RWPE2 (cell line): ENCODE results near the gene PGAP3.

Experiments used
- ATAC-seq: fragments of 200-7000 bp; cut with Tn5 transposase; 3 replicates; pipeline ENCODE4 v1.9.1; 2021; ENCODE audit warnings: low read depth
- DNase-seq: peaks from one replicate; pipeline ENCODE4 v3.0.0-alpha.2; 2020; ENCODE audit warnings: low spot score
- H3K27ac ChIP-seq: fragments of 450-650 bp; 2 replicates; pipeline ENCODE4 v1.5.1; 2017; ENCODE audit warnings: mild to moderate bottlenecking; ENCODE audit not compliant: poor library complexity, severe bottlenecking
- H3K27me3 ChIP-seq: fragments of 250-450 bp; sonication (Bioruptor Pico); 2 replicates; pipeline ENCODE4 v1.5.1; 2021; ENCODE audit warnings: mild to moderate bottlenecking, moderate library complexity; ENCODE audit not compliant: insufficient read depth, poor library complexity, severe bottlenecking
- H3K36me3 ChIP-seq: fragments of 250-450 bp; sonication (Bioruptor Pico); 2 replicates; pipeline ENCODE4 v1.5.1; 2020; ENCODE audit warnings: low read depth, mild to moderate bottlenecking, moderate library complexity
- H3K4me1 ChIP-seq: fragments of 250-450 bp; sonication (Bioruptor Pico); 2 replicates; pipeline ENCODE4 v1.5.1; 2021; ENCODE audit warnings: mild to moderate bottlenecking, moderate library complexity; ENCODE audit not compliant: insufficient read depth, poor library complexity, severe bottlenecking
- H3K4me3 ChIP-seq: fragments of 250-450 bp; sonication (Bioruptor Pico); 2 replicates; pipeline ENCODE4 v1.5.1; 2021; ENCODE audit warnings: mild to moderate bottlenecking, moderate library complexity; ENCODE audit not compliant: severe bottlenecking
- H3K9me3 ChIP-seq: fragments of 250-450 bp; sonication (Bioruptor Pico); 2 replicates; pipeline ENCODE4 v1.5.1; 2021; ENCODE audit warnings: mild to moderate bottlenecking, moderate library complexity; ENCODE audit not compliant: severe bottlenecking
- CTCF ChIP-seq: fragments of 450-650 bp; IDR thresholded peaks from one replicate; pipeline ENCODE4 v1.5.1; 2017; ENCODE audit warnings: mild to moderate bottlenecking, moderate library complexity; ENCODE audit not compliant: poor library complexity, severe bottlenecking

PGAP3 gene

GRCh38 chr17:39677072-39677471, 10.8 kb downstream of the PGAP3 start:
- no peak overlapping the region for H3K27ac ChIP-seq
- H3K36me3 ChIP-seq, result no peaks in the 10 kb centered on the region
- no peaks in the 10 kb centered on the region for H3K4me1 ChIP-seq
- ATAC-seq (no peak), DNase-seq (no peak)
- TF ChIP-seq CTCF, result no peak
- H3K9me3 ChIP-seq, result no peaks in the 10 kb centered on the region
- no peak overlapping the region for H3K4me3 ChIP-seq
- no peaks in the 10 kb centered on the region for H3K27me3 ChIP-seq

- DNase-seq, result no peak
- Histone ChIP-seq H3K36me3 (no peaks in the 10 kb centered on the region), H3K4me1 (no peaks in the 10 kb centered on the region), H3K27me3 (no peaks in the 10 kb centered on the region), H3K4me3 (no peak overlapping the region), H3K9me3 (no peaks in the 10 kb centered on the region), H3K27ac (no peak overlapping the region)
- ATAC-seq, result no peak
- TF ChIP-seq CTCF, result no peak
Measured at GRCh38 chr17:39676198-39676819, 11.5 kb downstream of the PGAP3 start.

GRCh38 chr17:39675390-39676082, 12.3 kb downstream of the PGAP3 start:
- H3K4me3 ChIP-seq, result no peak overlapping the region
- H3K27ac ChIP-seq, result no peak overlapping the region
- no peaks in the 10 kb centered on the region for H3K27me3 ChIP-seq
- no peaks in the 10 kb centered on the region for H3K4me1 ChIP-seq
- TF ChIP-seq CTCF, result no peak
- H3K36me3 ChIP-seq, result no peaks in the 10 kb centered on the region
- DNase-seq, result no peak
- ATAC-seq, result no peak
- no peaks in the 10 kb centered on the region for H3K9me3 ChIP-seq

- H3K36me3 ChIP-seq, result no peaks in the 10 kb centered on the region
- no peak overlapping the region for H3K4me3 ChIP-seq
- TF ChIP-seq CTCF, result no peak
- no peaks in the 10 kb centered on the region for H3K27me3 ChIP-seq
- no peaks in the 10 kb centered on the region for H3K4me1 ChIP-seq
- no peaks in the 10 kb centered on the region for H3K9me3 ChIP-seq
- peak; percentile 18; the same call in 2 of the 3 replicates for ATAC-seq
- no peak overlapping the region for H3K27ac ChIP-seq
- no peak for DNase-seq
Measured at GRCh38 chr17:39674702-39675389, 13.0 kb downstream of the PGAP3 start.
